HCT116 (cell line): ENCODE measurements around the gene CDH4. TPM values are rescaled to one million over a fixed set of nuclear protein-coding genes. Genes with fewer than 3 reads are reported as not detected.

ENCODE experiments used
- ATAC-seq: fragments of 200-7000 bp; cut with Tn5 transposase; 2 replicates; pipeline ENCODE4 v1.9.1; 2020; ENCODE audit warnings: mild to moderate bottlenecking, moderate library complexity
- BruUV-seq: library from RNA; stranded (reverse); fragments of 400-500 nt; replicated peaks from 2 replicates; lab custom pipeline; 2021; lab: Mats Ljungman, UMichigan
- CTCF ChIA-PET: fragments of 300-600 bp; sonication (Branson Sonifier 250); formaldehyde crosslinking; loops from one replicate; lab custom pipeline; 2021; ENCODE audit warnings: antibody characterized with exemption; lab: Charles Lee
- POLR2A ChIA-PET: fragments of 300-600, 350-600 bp; sonication (Branson Sonifier 250); formaldehyde crosslinking; loops from one replicate; lab custom pipeline; 2021; ENCODE audit warnings: antibody characterized with exemption; lab: Charles Lee
- RAD21 ChIA-PET, 2 experiments: fragments of 300-600 bp; sonication (Branson Sonifier 250); formaldehyde crosslinking; loops; one replicate each; lab custom pipeline; 2023; ENCODE audit warnings: low total read pairs in 2 of 2; ENCODE audit not compliant: uncharacterized antibody in 2 of 2, unreplicated experiment in 2 of 2, low non-redundant PET in 1 of 2; lab: Charles Lee
- DNase-seq: peaks from one replicate; pipeline ENCODE4 v3.0.0-alpha.2; 2010; ENCODE audit warnings: low read depth, low spot score
- H2AFZ ChIP-seq: fragments of 200-600 bp; shearing (Covaris generic), sonication (generic); 2 replicates; pipeline ENCODE4 v1.6.1; 2017; ENCODE audit warnings: low read depth, mixed run types, mixed read lengths, antibody characterized with exemption, low read length; ENCODE audit not compliant: poor library complexity, severe bottlenecking
- H3K27ac ChIP-seq: 2 replicates; pipeline ENCODE4 v1.5.1; 2012; ENCODE audit warnings: low read depth, low read length
- H3K27me3 ChIP-seq: fragments of 200-600 bp; sonication (generic); 2 replicates; pipeline ENCODE4 v1.6.1; 2016; ENCODE audit warnings: mixed run types, low read length, mixed read lengths; ENCODE audit not compliant: insufficient read depth
- H3K36me3 ChIP-seq, 2 experiments: fragments of 200-500 bp in 1 of 2; fragments of 200-600 bp in 1 of 2; sonication (Bioruptor generic) in 1 of 2; sonication (generic) in 1 of 2; 2 replicates each; pipeline versions ENCODE4 v1.5.1 to v1.6.1; 2014 to 2016; ENCODE audit warnings: low read length in 2 of 2, inconsistent platforms in 1 of 2, mixed read lengths in 1 of 2, mixed run types in 1 of 2; ENCODE audit not compliant: insufficient read depth in 2 of 2, control insufficient read depth in 1 of 2
- H3K4me1 ChIP-seq, 2 experiments: fragments of 200-600 bp in 1 of 2; sonication (generic) in 1 of 2; 2 replicates each; pipeline versions ENCODE4 v1.5.1 to v1.6.1; 2012 to 2017; ENCODE audit warnings: low read length in 2 of 2, inconsistent platforms in 1 of 2, mild to moderate bottlenecking in 1 of 2, mixed read lengths in 1 of 2, mixed run types in 1 of 2, moderate library complexity in 1 of 2; ENCODE audit not compliant: insufficient read depth in 2 of 2, control insufficient read depth in 1 of 2
- H3K4me2 ChIP-seq: fragments of 200-600 bp; sonication (generic); 2 replicates; pipeline ENCODE4 v1.6.1; 2017; ENCODE audit warnings: mixed run types, low read length, mixed read lengths
- H3K4me3 ChIP-seq, 2 experiments: fragments of 200-600 bp in 1 of 2; sonication (generic) in 1 of 2; replicated peaks in 1 of 2; 2 replicates each; pipeline ENCODE4 v1.5.1; 2011 to 2016; ENCODE audit warnings: low read length in 2 of 2, control low read depth in 1 of 2, low read depth in 1 of 2, mild to moderate bottlenecking in 1 of 2, mixed read lengths in 1 of 2, mixed run types in 1 of 2
- H3K79me2 ChIP-seq: fragments of 200-600 bp; sonication (generic); 2 replicates; pipeline ENCODE4 v1.6.1; 2017; ENCODE audit warnings: mild to moderate bottlenecking, mixed run types, low read length, moderate library complexity, mixed read lengths; ENCODE audit not compliant: insufficient read depth
- H3K9ac ChIP-seq: fragments of 200-600 bp; sonication (generic); 2 replicates; pipeline ENCODE4 v1.6.1; 2016; ENCODE audit warnings: low read length, mixed read lengths
- H3K9me2 ChIP-seq: fragments of 200-600 bp; sonication (generic), shearing (Covaris generic); 2 replicates; pipeline ENCODE4 v1.6.1; 2017; ENCODE audit warnings: mixed run types, mild to moderate bottlenecking, moderate library complexity; ENCODE audit not compliant: insufficient read depth
- H3K9me3 ChIP-seq, 2 experiments: fragments of 200-500 bp in 1 of 2; fragments of 200-600 bp in 1 of 2; sonication (Bioruptor generic) in 1 of 2; sonication (generic) in 1 of 2; 2 replicates each; pipeline ENCODE4 v1.6.1; 2014 to 2017; ENCODE audit warnings: low read length in 2 of 2, mixed read lengths in 2 of 2, inconsistent platforms in 1 of 2, low read depth in 1 of 2, mild to moderate bottlenecking in 1 of 2, mixed run types in 1 of 2, moderate library complexity in 1 of 2; ENCODE audit not compliant: control insufficient read depth in 1 of 2, insufficient read depth in 1 of 2
- H4K20me1 ChIP-seq: fragments of 200-600 bp; sonication (generic), shearing (Covaris generic); 2 replicates; pipeline ENCODE4 v1.6.1; 2017; ENCODE audit warnings: mixed run types, mild to moderate bottlenecking, moderate library complexity; ENCODE audit not compliant: insufficient read depth
- CBX3 ChIP-seq: IDR thresholded peaks from 2 replicates; pipeline ENCODE4 v1.6.1; 2012; ENCODE audit warnings: low read depth
- EGR1 ChIP-seq: IDR thresholded peaks from 2 replicates; pipeline ENCODE4 v1.6.1; 2012; ENCODE audit warnings: low read depth
- EZH2 ChIP-seq: fragments of 200-600 bp; sonication (generic); IDR thresholded peaks from 2 replicates; pipeline ENCODE4 v1.6.1; 2017; ENCODE audit warnings: antibody characterized with exemption, mixed run types
- EZH2phosphoT487 ChIP-seq: fragments of 200-600 bp; IDR thresholded peaks from 2 replicates; pipeline ENCODE4 v1.6.1; 2018; ENCODE audit warnings: antibody characterized with exemption, borderline replicate concordance
- FOSL1 ChIP-seq: IDR thresholded peaks from 2 replicates; pipeline ENCODE4 v1.6.1; 2012; ENCODE audit warnings: low read depth
- JUND ChIP-seq: IDR thresholded peaks from 2 replicates; pipeline ENCODE4 v1.6.1; 2012
- POLR2AphosphoS5 ChIP-seq: IDR thresholded peaks from 2 replicates; pipeline ENCODE4 v1.6.1; 2011; ENCODE audit warnings: mild to moderate bottlenecking, low read depth, low read length, moderate library complexity
- REST ChIP-seq: IDR thresholded peaks from 2 replicates; pipeline ENCODE4 v1.6.1; 2012; ENCODE audit warnings: low read depth
- SIN3A ChIP-seq: IDR thresholded peaks from 2 replicates; pipeline ENCODE4 v1.6.1; 2012; ENCODE audit warnings: low read depth
- SRF ChIP-seq: IDR thresholded peaks from 2 replicates; pipeline ENCODE4 v1.6.1; 2012; ENCODE audit warnings: low read depth
- TCF7L2 ChIP-seq: IDR thresholded peaks from 2 replicates; pipeline ENCODE4 v1.7.0; 2011; ENCODE audit warnings: borderline replicate concordance, inconsistent platforms; ENCODE audit not compliant: insufficient read depth, insufficient read length; ENCODE audit errors: extremely low read depth
- ZBTB33 ChIP-seq: IDR thresholded peaks from 2 replicates; pipeline ENCODE4 v1.6.1; 2011; ENCODE audit warnings: mild to moderate bottlenecking, low read length, moderate library complexity; ENCODE audit not compliant: insufficient replicate concordance; ENCODE audit errors: extremely low read depth
- ZFX ChIP-seq: fragments of 450-650 bp; IDR thresholded peaks from 2 replicates; pipeline ENCODE4 v1.6.1; 2017
- ZNF274 ChIP-seq: fragments of 200-500 bp; sonication (Bioruptor generic); IDR thresholded peaks from 2 replicates; pipeline ENCODE4 v1.6.1; 2014; ENCODE audit warnings: mild to moderate bottlenecking, low read depth, low read length, inconsistent platforms
- intact Hi-C: fragments of 100-400 bp; cut with micrococcal nuclease; formaldehyde crosslinking; loops from 2 replicates; pipeline ENCODE4 v1.10.0; 2022
- total RNA-seq: library from RNA; stranded (reverse); gene quantifications from one replicate; pipeline ENCODE4 v1.2.1, GENCODE V29; 2021; ENCODE audit not compliant: unreplicated experiment
- TF ChIP-seq, protein P1 (sequence below): IDR thresholded peaks from 2 replicates; pipeline ENCODE4 v1.6.1; 2012

The CDH4 gene
- total RNA-seq, 1 experiment from 2014 or later, result not detected

DNA sequence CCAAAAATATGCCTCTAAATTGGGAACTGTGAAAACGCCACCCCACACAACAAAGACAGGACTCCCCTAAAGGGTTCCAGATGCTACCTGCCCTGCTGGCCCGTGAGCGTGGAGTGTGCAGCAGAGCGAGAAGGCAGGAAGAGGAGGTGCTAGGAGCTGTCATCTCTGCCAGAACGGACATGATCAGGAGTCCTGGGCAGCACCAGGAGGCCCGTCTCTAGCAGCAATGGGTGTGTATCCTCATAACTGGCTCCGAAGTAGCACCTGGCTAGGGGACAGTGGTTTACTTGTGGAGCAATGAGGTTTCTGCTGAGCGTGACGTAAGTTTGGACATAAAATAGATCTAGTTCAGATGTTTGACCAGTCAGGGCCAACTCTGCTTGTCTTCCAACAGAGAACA is 226.0 kb downstream of the CDH4 start:
- H3K9ac ChIP-seq, result no peak overlapping the region
- no peaks in the 10 kb centered on the region for H3K4me1 ChIP-seq
- H3K27me3 ChIP-seq, result no peaks in the 10 kb centered on the region
- ATAC-seq, result no peak
- no peak for DNase-seq
- H3K36me3 ChIP-seq, result no peaks in the 10 kb centered on the region
- BruUV-seq, result no TSS peak
- ChIA-PET CTCF (no interaction called here), RAD21 (no interaction called here), POLR2A (no interaction called here)
- H3K27ac ChIP-seq, result no peak overlapping the region
- no peak overlapping the region for H2AFZ ChIP-seq
- H3K4me2 ChIP-seq, result no peak overlapping the region
- H3K4me3 ChIP-seq, result no peak overlapping the region
- intact Hi-C loops, result no loop called here
- no peaks in the 10 kb centered on the region for H4K20me1 ChIP-seq
- no peaks in the 10 kb centered on the region for H3K79me2 ChIP-seq
- H3K9me2 ChIP-seq, result no peaks in the 10 kb centered on the region
- TF ChIP-seq ZFX (no peak), EGR1 (no peak)
- no peaks in the 10 kb centered on the region; a peak in 3 of 4 replicates for H3K9me3 ChIP-seq

- Histone ChIP-seq H3K9ac (no peak overlapping the region), H3K27me3 (no peaks in the 10 kb centered on the region), H2AFZ (no peak overlapping the region), H3K27ac (no peak overlapping the region), H3K4me3 (no peak overlapping the region), H3K4me1 (no peaks in the 10 kb centered on the region), H3K9me2 (no peaks in the 10 kb centered on the region), H3K9me3 (no peaks in the 10 kb centered on the region; a peak in 3 of 4 replicates), H3K4me2 (no peak overlapping the region), H4K20me1 (no peaks in the 10 kb centered on the region), H3K36me3 (no peaks in the 10 kb centered on the region), H3K79me2 (no peaks in the 10 kb centered on the region)
- CTCF ChIA-PET, result no interaction called here
- POLR2A ChIA-PET, result no interaction called here
- RAD21 ChIA-PET, result no interaction called here
- TF ChIP-seq ZNF274 (no peak), POLR2AphosphoS5 (no peak), EGR1 (no peak), EZH2phosphoT487 (no peak), JUND (no peak), ZFX (no peak), ZBTB33 (no peak), SIN3A (no peak), CBX3 (no peak), SRF (no peak), FOSL1 (no peak), EZH2 (no peak), TCF7L2 (no peak), REST (no peak)
- TF ChIP-seq, protein P1, sequence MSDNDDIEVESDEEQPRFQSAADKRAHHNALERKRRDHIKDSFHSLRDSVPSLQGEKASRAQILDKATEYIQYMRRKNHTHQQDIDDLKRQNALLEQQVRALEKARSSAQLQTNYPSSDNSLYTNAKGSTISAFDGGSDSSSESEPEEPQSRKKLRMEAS, result no peak
- no peak for ATAC-seq
- BruUV-seq, result no TSS peak
- DNase-seq, result no peak
- intact Hi-C loops, result no loop called here
These were observed 226.7 kb downstream of the CDH4 start for GRCh38 chr20:61478611-61479305.
